ENCODE data around the gene ADARB1. TPM values are rescaled to one million over a fixed set of nuclear protein-coding genes. Genes with fewer than 3 reads are reported as not detected.

The ADARB1 gene
- total RNA-seq, 4 donors from 2014 or later = 12.1 to 32.4 (median 14.4) TPM

GRCh38 chr21:45128613-45129188 is 54.3 kb downstream of the ADARB1 start:
- TF ChIP-seq CTCF (IDR thresholded peaks at IDR 0.05; ENCODE audit: low read depth) = no peak

DNA sequence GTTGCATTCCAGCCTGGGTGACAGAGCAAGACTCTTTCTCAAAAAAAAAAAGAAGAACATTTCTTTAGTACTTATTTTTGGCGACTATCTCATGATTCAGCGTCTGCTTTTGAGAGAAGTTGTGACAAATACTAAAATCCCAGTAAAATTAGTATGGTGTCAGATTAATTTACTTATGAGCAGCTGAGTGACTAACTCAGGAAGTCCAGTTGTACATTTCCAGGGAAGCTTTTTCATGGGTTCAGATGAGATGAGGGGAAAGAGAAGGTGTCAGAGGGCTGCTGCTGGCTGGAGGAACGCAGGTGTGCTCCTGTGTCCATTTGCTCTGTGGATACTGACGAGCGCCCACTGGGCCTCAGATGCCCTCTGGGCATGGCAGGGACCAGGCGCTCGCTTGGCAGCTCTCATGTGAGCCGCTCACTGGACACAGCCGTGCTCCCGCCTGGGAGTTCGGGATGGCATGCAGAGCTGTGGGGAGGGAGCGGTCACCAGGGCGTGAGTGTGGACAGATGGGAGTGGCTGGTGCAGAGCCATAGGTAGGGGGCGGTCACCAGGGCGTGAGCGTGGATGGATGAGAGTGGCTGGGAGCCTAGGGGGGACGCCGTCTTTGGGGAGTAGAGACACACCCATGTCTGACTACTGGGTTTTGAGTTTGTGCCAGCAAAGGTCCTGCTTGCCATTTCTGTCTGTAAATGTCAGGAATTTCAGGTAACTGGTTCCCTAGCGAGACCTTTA is 55.0 kb downstream of the ADARB1 start:
- no peak for TF ChIP-seq CTCF (IDR thresholded peaks at IDR 0.05; ENCODE audit: low read depth)

- no peak for TF ChIP-seq CTCF (IDR thresholded peaks at IDR 0.05; ENCODE audit: low read depth)
Observed at GRCh38 chr21:45130324-45130774, 56.0 kb downstream of the ADARB1 start.

DNA sequence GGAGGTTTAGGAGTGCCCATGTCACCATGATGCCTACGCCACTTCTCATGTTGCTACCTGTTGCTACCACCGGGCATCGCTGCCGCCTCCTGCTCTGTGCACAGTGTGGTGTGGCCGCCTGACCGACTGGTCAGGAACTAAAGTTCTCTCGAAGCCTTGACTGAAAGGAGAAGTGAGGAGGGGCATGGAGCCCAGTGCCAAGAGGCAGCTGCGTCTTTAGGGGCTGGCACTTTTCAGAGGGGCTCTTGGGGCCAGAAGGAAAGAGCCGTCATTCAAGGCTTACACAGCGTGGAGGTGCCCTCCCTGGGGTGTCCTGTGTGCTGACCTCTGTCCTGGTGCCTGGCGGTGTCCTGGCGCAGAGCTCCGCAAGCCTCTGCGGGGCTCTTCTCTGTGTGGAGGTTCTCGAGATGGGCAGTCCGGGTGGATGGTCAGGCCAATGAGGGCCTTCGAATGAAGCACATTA is 57.2 kb downstream of the ADARB1 start:
- TF ChIP-seq CTCF (IDR thresholded peaks at IDR 0.05; ENCODE audit: low read depth) = no peak

- no peak for TF ChIP-seq CTCF (IDR thresholded peaks at IDR 0.05; ENCODE audit: low read depth)
Observed at GRCh38 chr21:45132841-45133573, 58.6 kb downstream of the ADARB1 start.

DNA sequence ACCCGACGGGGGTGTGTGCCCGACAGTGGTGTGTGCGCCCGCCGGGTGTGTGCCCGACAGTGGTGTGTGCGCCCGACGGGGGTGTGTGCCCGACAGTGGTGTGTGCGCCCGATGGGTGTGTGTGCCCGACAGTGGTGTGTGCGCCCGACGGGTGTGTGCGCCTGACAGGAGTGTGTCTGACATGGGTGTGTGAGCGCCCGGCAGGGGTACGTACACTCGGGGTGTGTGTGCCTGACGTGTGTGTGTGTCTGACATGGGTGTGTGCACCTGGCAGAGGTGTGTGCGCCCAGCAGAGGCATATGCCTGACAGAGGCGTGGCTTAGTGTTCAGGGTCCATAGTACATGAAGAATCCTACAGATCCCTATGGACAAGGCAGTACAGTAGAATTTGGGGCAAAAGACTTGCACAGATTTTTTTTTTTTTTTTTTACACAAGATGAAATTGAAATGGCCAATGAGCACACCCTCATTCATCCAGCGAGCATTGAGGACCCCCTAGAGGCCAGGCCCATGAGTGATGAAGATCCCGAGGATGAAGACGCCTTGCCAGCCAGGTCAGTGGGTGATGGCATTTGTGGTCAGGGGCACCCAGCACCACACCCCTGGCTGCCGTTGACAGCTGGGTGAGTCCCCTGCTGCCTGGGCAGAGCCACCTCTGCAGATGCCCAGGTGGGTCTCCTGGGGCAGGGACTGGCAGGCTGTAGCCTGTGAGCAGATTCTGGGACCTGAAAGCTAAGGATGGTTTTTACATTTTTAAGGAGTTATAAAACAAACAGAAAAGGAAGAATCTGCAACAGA is 60.1 kb downstream of the ADARB1 start:
- no peak for TF ChIP-seq CTCF (IDR thresholded peaks at IDR 0.05; ENCODE audit: low read depth)
